HG02943 (cell line): ENCODE results near the gene SLC2A1.

Source experiments
- ATAC-seq: cut with Tn5 transposase; IDR thresholded peaks from one replicate; pipeline ENCODE4 v1.9.1; 2021; ENCODE audit warnings: mild to moderate bottlenecking, low read depth, moderate library complexity; ENCODE audit not compliant: unreplicated experiment

Gene SLC2A1

GRCh38 chr1:42944246-42944928, 14.3 kb downstream of the SLC2A1 start:
- no peak for ATAC-seq

GRCh38 chr1:42943728-42944127, 14.9 kb downstream of the SLC2A1 start:
- no peak for ATAC-seq

DNA sequence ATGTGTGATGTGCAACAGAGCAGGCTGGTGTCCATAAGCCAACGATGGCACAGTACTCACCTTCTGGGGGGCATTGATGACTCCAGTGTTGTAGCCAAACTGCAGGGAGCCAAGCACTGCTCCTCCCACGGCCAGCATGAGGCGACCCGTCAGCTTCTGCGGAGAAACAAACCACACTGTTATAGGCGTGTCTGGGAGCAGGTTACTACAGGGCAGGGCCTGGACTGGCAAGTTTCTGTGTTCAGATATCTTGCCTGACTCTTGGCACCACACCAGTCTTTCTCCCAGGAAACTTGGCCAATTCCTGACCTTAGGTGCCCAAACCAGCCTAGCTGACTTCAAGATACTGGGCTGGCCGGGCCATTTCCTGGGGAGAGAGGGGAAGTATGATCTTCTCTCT, 15.5 kb downstream of the SLC2A1 start:
- ATAC-seq: no peak

DNA sequence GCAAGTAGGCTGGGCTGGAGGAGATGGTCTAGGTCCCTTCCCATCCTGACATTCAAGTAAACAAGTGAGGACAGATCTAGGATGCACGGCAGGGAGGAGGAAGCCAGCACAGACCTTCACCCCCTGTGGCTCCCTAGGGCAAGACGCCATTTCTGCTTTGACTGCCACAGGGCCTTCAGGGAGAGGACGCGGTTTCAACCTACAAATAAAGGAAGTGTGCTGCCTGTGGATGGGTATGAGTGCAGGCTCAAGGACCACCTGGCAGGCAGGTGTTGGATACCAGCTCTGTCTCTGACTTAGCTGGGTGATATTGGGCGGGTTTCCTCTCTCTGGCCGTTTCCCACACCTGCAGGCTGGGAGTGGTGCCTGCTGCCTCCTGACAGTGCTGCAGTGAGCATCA, 16.2 kb downstream of the SLC2A1 start:
- no peak for ATAC-seq

- no peak for ATAC-seq
These were observed 16.9 kb downstream of the SLC2A1 start for GRCh38 chr1:42941640-42942330.

DNA sequence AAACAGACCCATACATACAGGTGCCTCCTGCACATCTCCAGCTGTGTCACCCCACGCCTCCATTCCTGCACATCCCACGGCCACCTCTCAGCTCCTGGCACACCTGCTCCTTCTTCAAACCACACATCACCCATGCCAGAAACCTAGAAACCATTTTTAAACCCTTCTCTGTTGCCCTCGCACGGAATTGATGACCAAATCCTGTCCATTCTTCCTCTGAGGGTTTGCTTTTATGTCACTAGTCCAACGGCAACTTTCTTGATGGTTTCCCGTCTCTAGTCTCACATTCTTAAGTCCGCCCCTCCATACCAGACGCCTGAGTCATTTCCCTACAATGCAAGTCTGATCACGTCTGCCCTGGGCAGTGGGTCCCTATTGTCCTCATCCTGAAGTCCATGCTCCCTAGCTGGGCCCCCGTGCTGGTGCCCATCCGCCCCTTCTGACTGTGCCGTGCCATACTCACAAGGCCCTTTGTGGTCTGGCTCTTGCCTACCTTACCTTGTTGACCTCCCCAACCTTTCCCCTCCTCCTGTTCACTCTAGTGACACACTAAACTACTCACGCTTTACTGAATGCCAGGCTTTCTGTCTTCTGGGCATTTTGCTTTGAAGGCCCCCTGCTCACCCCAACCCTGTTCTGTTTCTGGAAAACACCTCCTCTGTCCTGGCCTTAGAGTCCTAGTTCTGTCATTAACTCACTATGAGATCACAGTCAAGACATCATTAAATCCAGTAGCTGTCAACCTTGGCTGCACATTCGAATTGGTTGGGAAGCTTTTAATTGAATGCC, 17.6 kb downstream of the SLC2A1 start:
- no peak for ATAC-seq

GRCh38 chr1:42938645-42939615, 19.7 kb downstream of the SLC2A1 start:
- ATAC-seq: no peak

DNA sequence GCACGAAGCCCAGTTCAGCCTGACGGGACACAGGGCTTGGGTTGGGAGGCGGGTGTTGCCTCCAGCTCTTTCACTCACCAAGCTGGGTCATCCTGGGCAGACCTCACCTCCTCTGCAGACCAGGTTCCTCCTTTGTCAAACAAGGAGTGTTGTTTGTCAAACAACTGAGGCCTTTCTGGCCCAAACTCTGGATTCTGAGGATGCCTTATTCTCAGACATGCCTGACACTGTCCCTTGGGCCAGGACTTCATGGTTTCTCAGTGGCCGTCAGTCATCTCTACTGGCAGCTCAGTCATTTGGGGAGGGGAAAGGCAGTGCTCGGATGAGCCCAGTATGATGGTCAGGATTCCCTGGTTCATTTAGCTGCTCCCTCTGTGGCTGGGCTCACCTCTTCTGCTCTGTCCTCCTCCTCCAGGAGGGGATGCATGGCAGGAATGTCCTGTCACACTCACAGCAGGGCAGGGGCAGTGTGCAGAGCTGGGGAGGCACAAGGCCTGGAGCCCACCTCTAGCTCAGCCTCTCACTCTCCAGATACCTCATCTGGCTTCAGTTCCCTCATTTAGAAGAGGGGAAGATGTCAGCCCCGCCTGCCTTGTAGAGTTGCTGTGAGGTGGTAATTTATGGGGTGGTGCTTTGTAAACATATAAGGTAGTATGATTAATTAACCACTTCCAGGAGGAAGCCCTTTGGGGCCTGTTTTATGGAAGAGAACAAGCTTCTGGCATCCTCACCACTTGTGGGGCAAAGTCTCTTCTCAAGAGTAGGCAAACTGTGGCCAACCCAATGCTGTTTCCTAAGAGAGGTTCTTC, 20.6 kb downstream of the SLC2A1 start:
- ATAC-seq: no peak

- no peak for ATAC-seq
These were observed 21.4 kb downstream of the SLC2A1 start for GRCh38 chr1:42937141-42937696.

DNA sequence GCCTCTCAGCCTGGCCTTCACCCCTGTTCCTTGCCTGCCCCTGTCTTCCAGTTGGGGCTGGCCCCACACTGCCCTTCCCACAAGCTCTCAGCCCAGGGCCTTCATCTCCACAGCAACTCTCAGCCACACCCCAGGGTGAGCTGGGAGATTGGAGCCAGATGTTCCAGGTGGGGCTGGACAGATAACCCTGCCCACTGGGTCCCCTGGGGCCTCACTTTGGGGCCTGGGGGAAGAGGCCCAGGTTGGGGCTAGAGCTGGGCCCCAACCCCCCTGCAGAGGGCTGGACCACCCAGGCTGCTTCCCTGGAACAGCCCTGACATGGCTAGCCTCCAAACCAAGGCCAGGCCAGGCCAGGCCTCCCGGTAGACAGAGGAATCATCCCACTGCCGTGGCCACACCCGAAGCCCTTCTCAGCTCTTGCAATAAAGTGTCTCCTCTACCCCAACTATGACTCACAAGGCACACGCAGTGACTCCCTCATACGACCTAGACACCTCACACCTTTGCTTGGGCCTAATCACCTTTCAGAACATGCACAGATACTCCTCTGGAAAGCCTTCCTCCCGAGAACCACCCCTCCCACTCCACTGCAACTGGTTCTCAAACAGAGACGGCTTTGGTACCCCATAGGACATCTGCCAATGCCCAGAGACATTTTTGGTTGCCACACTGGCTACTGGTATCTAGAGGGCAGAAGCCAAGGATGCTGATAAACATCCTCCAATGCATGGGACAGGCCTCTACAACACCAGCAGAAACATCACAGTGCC, 22.2 kb downstream of the SLC2A1 start:
- no peak for ATAC-seq

GRCh38 chr1:42935971-42936308, 22.7 kb downstream of the SLC2A1 start:
- no peak for ATAC-seq

- no peak for ATAC-seq
These were observed 23.3 kb downstream of the SLC2A1 start for GRCh38 chr1:42935313-42935895.

- no peak for ATAC-seq
These were observed 23.9 kb downstream of the SLC2A1 start for GRCh38 chr1:42934541-42935312.

- ATAC-seq: no peak
These were observed 24.8 kb downstream of the SLC2A1 start for GRCh38 chr1:42933610-42934491.

GRCh38 chr1:42933060-42933586, 25.5 kb downstream of the SLC2A1 start:
- ATAC-seq: no peak

DNA sequence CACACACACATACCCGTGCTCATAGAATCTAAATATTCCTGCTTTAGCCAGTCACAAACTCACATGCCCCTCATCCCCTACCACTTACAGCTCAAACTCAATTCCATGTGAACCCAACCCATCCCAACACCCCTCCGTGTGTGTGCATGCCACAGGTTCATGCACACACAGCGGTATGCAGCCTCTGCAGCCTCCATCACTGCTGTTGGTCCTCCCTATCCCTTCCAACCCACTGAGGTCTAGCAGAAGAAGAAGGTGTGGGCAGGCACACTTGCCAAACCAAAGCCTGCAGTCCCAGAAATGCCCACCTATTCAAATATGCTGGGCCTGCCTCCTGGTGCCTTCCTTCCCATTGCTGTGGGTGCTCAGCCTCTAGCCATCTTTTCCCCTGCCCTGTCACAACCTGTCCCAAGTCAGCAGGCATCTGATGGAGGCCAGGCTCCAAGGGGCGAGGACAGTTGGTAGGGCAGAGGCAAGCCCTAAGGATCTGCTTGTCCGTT, 26.2 kb downstream of the SLC2A1 start:
- peak; percentile 6 for ATAC-seq
